ENCODE data around the gene TRMT1. TPM values are rescaled to one million over a fixed set of nuclear protein-coding genes. Genes with fewer than 3 reads are reported as not detected.

The TRMT1 gene
- total RNA-seq, 2 donors from 2014 or later = 66.4 to 83.2 TPM

DNA sequence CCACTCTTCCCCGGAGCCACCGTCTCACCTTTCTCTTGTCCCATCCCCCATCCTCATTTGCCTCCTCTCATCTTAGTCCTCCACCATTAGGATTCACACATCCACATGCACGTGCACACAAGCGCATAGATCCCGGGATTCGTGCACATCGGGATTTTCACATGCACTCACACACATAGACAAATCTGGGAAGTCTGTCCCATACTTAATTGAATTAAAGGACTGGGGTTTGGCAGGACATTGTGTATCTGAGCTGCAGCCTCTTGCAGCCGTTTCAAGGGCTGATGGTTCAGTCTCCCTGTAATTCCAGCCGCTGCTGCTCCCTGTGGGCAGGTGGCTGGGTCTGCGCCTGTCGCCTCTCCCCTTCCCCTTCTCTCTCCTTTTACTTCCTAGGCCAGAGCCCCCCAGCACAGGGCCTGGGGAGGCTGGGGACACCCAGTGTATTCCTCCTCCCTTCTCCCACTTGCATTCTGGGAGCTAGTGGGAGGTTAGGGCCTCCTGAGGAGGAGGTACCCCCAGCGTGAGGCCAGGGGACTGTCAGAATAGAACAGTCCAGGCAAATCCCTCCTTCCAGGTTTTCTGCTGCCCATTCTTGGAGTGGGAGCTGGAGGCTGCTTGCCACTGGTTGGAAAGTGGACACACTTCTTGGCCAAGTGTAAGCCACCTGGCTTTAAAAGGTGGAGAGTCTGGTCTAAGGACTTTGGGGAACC lies 57.4 kb downstream of the TRMT1 start:
- Mint-ChIP-seq H3K27ac (no peak overlapping the region), H3K4me1 (no peaks in the 10 kb centered on the region), H3K27me3 (peaks cover 16% of the 10 kb centered on the region), H3K4me3 (no peak overlapping the region), H3K9me3 (no peaks in the 10 kb centered on the region), H3K36me3 (ENCODE audit: low read depth) (no peaks in the 10 kb centered on the region)
- no peak for ATAC-seq (replicated peaks)

GRCh38 chr19:13057744-13058143 lies 58.8 kb downstream of the TRMT1 start:
- no peak for ATAC-seq (replicated peaks)
- Mint-ChIP-seq H3K9me3 (no peaks in the 10 kb centered on the region), H3K27me3 (peaks cover 12% of the 10 kb centered on the region), H3K27ac (no peak overlapping the region), H3K36me3 (ENCODE audit: low read depth) (no peaks in the 10 kb centered on the region), H3K4me1 (no peaks in the 10 kb centered on the region), H3K4me3 (no peak overlapping the region)

- Mint-ChIP-seq H3K4me1 (no peaks in the 10 kb centered on the region), H3K4me3 (no peak overlapping the region), H3K9me3 (no peaks in the 10 kb centered on the region), H3K27ac (no peak overlapping the region), H3K27me3 (peaks cover 13% of the 10 kb centered on the region), H3K36me3 (ENCODE audit: low read depth) (no peaks in the 10 kb centered on the region)
- ATAC-seq (replicated peaks) = no peak
These were observed 59.4 kb downstream of the TRMT1 start for GRCh38 chr19:13057147-13057572.

- H3K27ac Mint-ChIP-seq = no peak overlapping the region
- no peaks in the 10 kb centered on the region for H3K4me1 Mint-ChIP-seq
- no peaks in the 10 kb centered on the region for H3K9me3 Mint-ChIP-seq
- no peak overlapping the region for H3K4me3 Mint-ChIP-seq
- no peak for ATAC-seq (replicated peaks)
- H3K36me3 Mint-ChIP-seq (ENCODE audit: low read depth) = no peaks in the 10 kb centered on the region
- H3K27me3 Mint-ChIP-seq = peaks cover 9% of the 10 kb centered on the region
These were observed 60.4 kb downstream of the TRMT1 start for GRCh38 chr19:13056052-13056660.

- Mint-ChIP-seq H3K4me1 (no peaks in the 10 kb centered on the region), H3K27me3 (peaks cover 5% of the 10 kb centered on the region), H3K27ac (no peak overlapping the region), H3K9me3 (no peaks in the 10 kb centered on the region), H3K4me3 (no peak overlapping the region), H3K36me3 (ENCODE audit: low read depth) (no peaks in the 10 kb centered on the region)
- ATAC-seq (replicated peaks) = no peak
These were observed 61.1 kb downstream of the TRMT1 start for GRCh38 chr19:13055213-13056051.

Other genes with a start within 250 kb of the TRMT1 start
- gene DNASE2, start 235.3 kb downstream of the TRMT1 start, total RNA-seq = 10 to 100 TPM; 32.5 to 34.2 TPM
- gene KLF1, start 229.5 kb downstream of the TRMT1 start, total RNA-seq = under 1 TPM in 1 of 2 donors, not detected in 1; 0.61 TPM
- gene GCDH, start 225.6 kb downstream of the TRMT1 start, total RNA-seq = 10 to 100 TPM; 25.8 to 48.4 TPM
- 1 to 10 TPM; 1.6 to 6.2 TPM for gene SYCE2, start 197.4 kb downstream of the TRMT1 start, total RNA-seq
- gene FARSA, start 183.0 kb downstream of the TRMT1 start, total RNA-seq = 100 to 1,000 TPM in 1 of 2 donors, 10 to 100 TPM in 1; 87.9 to 130 TPM
- 100 to 1,000 TPM; 502 to 770 TPM for gene CALR, start 178.1 kb downstream of the TRMT1 start, total RNA-seq
- gene RAD23A, start 170.9 kb downstream of the TRMT1 start, total RNA-seq = 100 to 1,000 TPM; 129 to 156 TPM
- 10 to 100 TPM; 17.0 to 27.9 TPM for gene GADD45GIP1, start 159.5 kb downstream of the TRMT1 start, total RNA-seq
- under 1 TPM; 0.30 to 0.40 TPM for gene DAND5, start 147.2 kb downstream of the TRMT1 start, total RNA-seq
- gene NFIX, start 121.3 kb downstream of the TRMT1 start, total RNA-seq = 1 to 10 TPM in 1 of 2 donors, under 1 TPM in 1; 0.43 to 1.1 TPM
- gene LYL1, start 13.9 kb downstream of the TRMT1 start, total RNA-seq = 1 to 10 TPM; 1.1 to 1.6 TPM
- gene NACC1, start 1.5 kb upstream of the TRMT1 start, total RNA-seq = 10 to 100 TPM; 70.8 to 80.6 TPM
- gene STX10, start 33.6 kb upstream of the TRMT1 start, total RNA-seq = 10 to 100 TPM; 76.4 to 91.3 TPM
- gene IER2, start 33.7 kb upstream of the TRMT1 start, total RNA-seq = 100 to 1,000 TPM in 1 of 2 donors, 10 to 100 TPM in 1; 85.9 to 140 TPM

All from activated T-helper 17 cell treated with anti-CD3 and anti-CD28 coated beads, Interleukin-2, amount 50 U/mL, for 72 hours (primary cell).